ENCODE results near the gene ZNF775. TPM values are rescaled to one million over a fixed set of nuclear protein-coding genes. Genes with fewer than 3 reads are reported as not detected.

Gene ZNF775
- total RNA-seq, 6 experiments from 2014 or later: 0.44 to 1.6 (median 0.96) TPM

Other genes with a start within 250 kb of the ZNF775 start
- gene LRRC61, start 56.0 kb upstream of the ZNF775 start, total RNA-seq: 10 to 100 TPM; 13.0 to 33.0 (median 19.1) TPM
- gene ACTR3C, start 55.8 kb upstream of the ZNF775 start, total RNA-seq: 10 to 100 TPM; 30.0 to 36.5 (median 32.7) TPM
- gene RARRES2, start 37.7 kb upstream of the ZNF775 start, total RNA-seq: 100 to 1,000 TPM; 552 to 948 (median 788) TPM
- gene REPIN1, start 10.5 kb upstream of the ZNF775 start, total RNA-seq: 100 to 1,000 TPM in 2 of 6 experiments, 10 to 100 TPM in 4; 56.2 to 133 (median 73.5) TPM
- 1 to 10 TPM; 2.7 to 10.0 (median 6.2) TPM for gene GIMAP8, start 71.3 kb downstream of the ZNF775 start, total RNA-seq
- gene GIMAP7, start 135.5 kb downstream of the ZNF775 start, total RNA-seq: 1 to 10 TPM; 2.6 to 9.1 (median 6.0) TPM
- 10 to 100 TPM in 5 of 6 experiments, 1 to 10 TPM in 1; 7.2 to 19.4 (median 12.3) TPM for gene GIMAP4, start 188.1 kb downstream of the ZNF775 start, total RNA-seq

Measured in right lobe of liver (tissue), 5 donors.